ENCODE measurements around the gene THAP8. TPM values are rescaled to one million over a fixed set of nuclear protein-coding genes. Genes with fewer than 3 reads are reported as not detected.

The THAP8 gene
- total and polyA plus RNA-seq, 2 donors (not counting 3 experiments of a cell fraction or from before 2014, with no cell fraction given): 2.9 to 6.6 TPM

GRCh38 chr19:35990156-35990555, 63.9 kb downstream of the THAP8 start:
- H3K4me2 ChIP-seq (ENCODE audit: insufficient read depth, low read length): no peak overlapping the region
- H3K9me1 ChIP-seq (replicated peaks; ENCODE audit: control insufficient read depth, extremely low read depth, insufficient read depth, low read length): no peaks in the 10 kb centered on the region
- H3K79me2 ChIP-seq (ENCODE audit: control insufficient read depth, insufficient read depth, low read length): no peaks in the 10 kb centered on the region
- H2AFZ ChIP-seq (ENCODE audit: low read depth, low read length): no peak overlapping the region
- TF ChIP-seq POLR2A (IDR thresholded peaks at IDR 0.05; ENCODE audit: low read depth, low read length) (no peak), EZH2 (IDR thresholded peaks at IDR 0.05; ENCODE audit: borderline replicate concordance, low read depth, low read length, severe bottlenecking) (no peak), POLR2AphosphoS5 (IDR thresholded peaks at IDR 0.05; ENCODE audit: insufficient read depth, low read depth, low read length) (no peak), CTCF (IDR thresholded peaks at IDR 0.05; ENCODE audit: extremely low read depth in 1 of 2, insufficient read depth in 1 of 2, low read depth in 1 of 2, low read length in 2 of 2) (no peak), MYC (IDR thresholded peaks at IDR 0.05; ENCODE audit: low read depth, low read length) (no peak), FOS (IDR thresholded peaks at IDR 0.05; ENCODE audit: borderline replicate concordance, insufficient read depth, low read length) (no peak), JUN (IDR thresholded peaks at IDR 0.05; ENCODE audit: borderline replicate concordance, insufficient read depth, insufficient read length, low read depth) (no peak), GATA2 (IDR thresholded peaks at IDR 0.05; ENCODE audit: insufficient read depth, insufficient read length, low read depth, low read length) (no peak)
- TF ChIP-seq, protein P1, sequence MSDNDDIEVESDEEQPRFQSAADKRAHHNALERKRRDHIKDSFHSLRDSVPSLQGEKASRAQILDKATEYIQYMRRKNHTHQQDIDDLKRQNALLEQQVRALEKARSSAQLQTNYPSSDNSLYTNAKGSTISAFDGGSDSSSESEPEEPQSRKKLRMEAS (IDR thresholded peaks at IDR 0.05; ENCODE audit: insufficient read depth, insufficient read length): no peak
- POLR2A ChIA-PET: no interaction called here
- peaks cover 3% of the 10 kb centered on the region for H3K4me1 ChIP-seq (ENCODE audit: control insufficient read depth, extremely low read depth, insufficient read depth, low read length)
- CTCF ChIA-PET: no interaction called here
- no peak for DNase-seq (ENCODE audit: low read depth, low spot score)
- no peak overlapping the region for H3K4me3 ChIP-seq (replicated peaks in 1 of 3; ENCODE audit: insufficient read depth in 1 of 3, low read depth in 1 of 3, low read length in 3 of 3)
- no TSS peak for BruUV-seq (replicated peaks)
- intact Hi-C loops (cut with micrococcal nuclease) (no loop called here), dilution Hi-C loops (cut with MboI; ENCODE audit: extremely low pct_ligation_motif_present, low sequenced_read_pairs) (no loop called here)
- H3K27ac ChIP-seq (ENCODE audit: insufficient read depth, low read depth, low read length): no peak overlapping the region
- H3K9ac ChIP-seq (replicated peaks; ENCODE audit: extremely low read depth, insufficient read depth, low read length): no peak overlapping the region
- peaks cover 5 to 11% of the 10 kb centered on the region in 2 experiments for H3K27me3 ChIP-seq (ENCODE audit: control insufficient read depth in 2 of 2, insufficient read depth in 2 of 2, low read length in 2 of 2)
- H3K36me3 ChIP-seq (ENCODE audit: control insufficient read depth in 2 of 2, extremely low read depth in 1 of 2, insufficient read depth in 2 of 2, low read length in 2 of 2): no peaks in the 10 kb centered on the region
- FAIRE-seq: no peak
- no peaks in the 10 kb centered on the region for H4K20me1 ChIP-seq (replicated peaks; ENCODE audit: control insufficient read depth, extremely low read depth, insufficient read depth, low read length)
- H3K9me3 ChIP-seq (replicated peaks; ENCODE audit: control insufficient read depth, insufficient read depth, low read length): no peaks in the 10 kb centered on the region
